Fibroblast of skin of back (primary cell): Measurements from ENCODE around the gene KRTAP10-9.
"Not testable (repeated sequence)": the region's sequence is repeated elsewhere in the genome, so short reads cannot be mapped to it uniquely, and the experiment has no call there.

Experiments used
- DNase-seq: peaks from one replicate; pipeline ENCODE4 v3.0.0-alpha.2; 2013

KRTAP10-9 gene

GRCh38 chr21:44615911-44616590, 10.8 kb upstream of the KRTAP10-9 start:
- no peak for DNase-seq

- no peak for DNase-seq
These were observed 10.3 kb upstream of the KRTAP10-9 start for GRCh38 chr21:44616591-44616926.

- DNase-seq = no peak
These were observed 9.8 kb upstream of the KRTAP10-9 start for GRCh38 chr21:44617071-44617501.

GRCh38 chr21:44618504-44618903, 8.4 kb upstream of the KRTAP10-9 start:
- DNase-seq = no peak

GRCh38 chr21:44618909-44619308, 8.0 kb upstream of the KRTAP10-9 start:
- no peak for DNase-seq

- DNase-seq = no peak
These were observed 7.0 kb upstream of the KRTAP10-9 start for GRCh38 chr21:44619886-44620285.

GRCh38 chr21:44623575-44623974, 3.3 kb upstream of the KRTAP10-9 start:
- no peak for DNase-seq

GRCh38 chr21:44625756-44626155, 1.1 kb upstream of the KRTAP10-9 start:
- no peak for DNase-seq

GRCh38 chr21:44626262-44626661, 631 bp upstream of the KRTAP10-9 start:
- DNase-seq = no peak

GRCh38 chr21:44627181-44627822, 409 bp downstream of the KRTAP10-9 start:
- not testable (repeated sequence) for DNase-seq

- DNase-seq = not testable (repeated sequence)
These were observed 939 bp downstream of the KRTAP10-9 start for GRCh38 chr21:44627831-44628233.

GRCh38 chr21:44628707-44629391, 2.0 kb downstream of the KRTAP10-9 start:
- no peak for DNase-seq

GRCh38 chr21:44630440-44630839, 3.5 kb downstream of the KRTAP10-9 start:
- no peak for DNase-seq

- DNase-seq = no peak
These were observed 5.2 kb downstream of the KRTAP10-9 start for GRCh38 chr21:44632067-44632466.

- no peak for DNase-seq
These were observed 9.5 kb downstream of the KRTAP10-9 start for GRCh38 chr21:44636209-44637017.

- no peak for DNase-seq
These were observed 10.3 kb downstream of the KRTAP10-9 start, which contains the start of gene KRTAP10-10 for GRCh38 chr21:44637018-44637850. Gene KRTAP10-10, plus strand, starts transcription at chr21:44637356. Its CDS starts 62 bp downstream, at chr21:44637418.

GRCh38 chr21:44637851-44638348, 11.0 kb downstream of the KRTAP10-9 start:
- not testable (repeated sequence) for DNase-seq

GRCh38 chr21:44638506-44639330, 11.8 kb downstream of the KRTAP10-9 start:
- not testable (repeated sequence) for DNase-seq

GRCh38 chr21:44639331-44639655, 12.4 kb downstream of the KRTAP10-9 start:
- no peak for DNase-seq

- no peak for DNase-seq
These were observed 13.9 kb downstream of the KRTAP10-9 start for GRCh38 chr21:44640761-44641160.
